Activated effector memory CD4-positive, alpha-beta T cell treated with Interleukin-2 at 50 U/mL for 16 hours (primary cell): Measurements from ENCODE around the gene AKAP6.

ENCODE experiments used
- DNase-seq: peaks from one replicate; pipeline ENCODE4 v3.0.0-alpha.2; 2020

The AKAP6 gene

GRCh38 chr14:32408018-32408417, 78.9 kb downstream of the AKAP6 start:
- no peak for DNase-seq

DNA sequence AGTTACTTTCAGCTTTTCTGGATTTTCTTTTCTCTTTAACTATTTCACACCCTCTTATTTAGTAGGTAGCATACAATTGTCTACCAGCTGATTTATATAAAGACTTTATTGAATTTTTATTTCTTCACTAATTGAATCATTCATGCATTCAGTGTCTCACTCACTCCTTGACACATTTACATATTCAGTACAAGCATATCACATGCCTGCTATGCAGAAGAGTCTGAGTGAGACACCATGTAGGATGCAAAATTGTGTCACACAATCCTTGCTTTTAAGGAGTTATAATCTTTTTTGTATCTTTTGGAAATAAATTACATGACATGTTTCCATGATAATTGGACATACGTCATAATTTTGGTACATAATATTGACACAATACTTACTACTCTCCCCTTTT, 83.0 kb downstream of the AKAP6 start:
- DNase-seq = no peak

GRCh38 chr14:32412532-32412931, 83.4 kb downstream of the AKAP6 start:
- DNase-seq = no peak

- DNase-seq = no peak
Measured at GRCh38 chr14:32413967-32414640, 85.0 kb downstream of the AKAP6 start.

DNA sequence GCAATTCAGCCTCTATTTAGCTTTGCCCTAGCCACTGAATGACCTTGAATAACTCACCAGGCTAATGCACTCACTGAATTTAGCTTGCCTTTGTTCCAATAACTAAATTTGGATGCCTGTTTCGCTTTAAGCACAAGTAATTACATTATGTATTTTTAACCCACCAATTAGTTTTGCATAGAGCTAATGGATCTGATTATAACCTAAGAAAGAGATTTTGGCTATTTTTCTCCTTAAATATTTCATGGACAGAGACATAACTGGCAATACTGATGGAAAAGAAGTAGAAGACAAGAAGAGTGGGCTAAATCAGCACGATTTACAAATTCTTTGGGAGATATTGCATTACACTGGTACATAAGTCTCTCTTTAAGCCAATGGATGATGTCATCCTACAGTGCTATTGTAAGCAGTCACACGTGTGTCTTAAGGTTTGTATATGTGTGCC, 85.7 kb downstream of the AKAP6 start:
- DNase-seq = no peak

DNA sequence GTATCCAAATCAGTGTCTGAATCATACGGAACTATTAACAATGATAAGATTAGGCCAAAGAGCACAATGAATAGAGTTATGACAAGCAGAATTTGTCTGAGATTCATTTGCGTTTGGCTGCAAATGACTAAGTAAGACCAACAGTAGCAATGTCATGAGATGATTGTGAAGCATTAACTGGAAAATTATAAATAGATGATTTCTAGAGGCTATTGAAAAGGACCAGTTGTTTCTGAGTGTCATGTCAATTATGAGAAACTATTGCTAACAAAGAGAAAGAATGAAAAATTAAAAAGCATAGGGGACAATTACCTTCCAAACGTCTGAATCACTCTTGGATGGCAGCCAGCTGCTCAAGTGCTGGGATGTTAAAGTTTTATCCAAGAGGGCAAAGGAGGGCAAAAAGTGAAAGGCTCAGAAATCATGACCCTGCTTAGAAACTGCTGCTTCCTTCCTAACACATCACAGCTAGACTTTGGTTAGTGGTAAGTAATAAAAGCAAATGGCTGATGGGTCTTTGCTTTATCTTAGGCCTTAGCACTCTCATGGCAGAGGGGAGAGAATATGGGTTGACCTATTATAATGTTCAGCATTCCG, 89.0 kb downstream of the AKAP6 start:
- no peak for DNase-seq

GRCh38 chr14:32419429-32419828, 90.3 kb downstream of the AKAP6 start:
- no peak for DNase-seq

DNA sequence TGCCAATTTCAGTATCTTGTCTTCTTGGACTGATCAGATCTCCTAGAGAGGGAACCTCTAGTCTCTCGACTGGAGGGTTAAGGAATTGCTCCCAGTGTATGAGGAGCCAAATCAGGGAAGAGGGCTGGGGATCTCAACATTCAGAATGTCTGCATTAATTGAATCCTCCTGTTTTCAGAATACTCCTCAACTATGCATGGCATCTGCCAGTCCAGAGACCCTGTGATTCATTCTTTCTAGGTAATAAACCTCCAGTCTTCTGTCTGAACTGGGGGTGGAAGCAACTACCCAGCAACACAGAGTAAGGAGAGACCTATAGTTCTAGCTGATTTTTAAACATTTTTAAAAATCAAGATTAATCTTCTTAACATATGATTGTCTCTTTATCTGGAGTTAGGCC, 92.7 kb downstream of the AKAP6 start:
- no peak for DNase-seq

DNA sequence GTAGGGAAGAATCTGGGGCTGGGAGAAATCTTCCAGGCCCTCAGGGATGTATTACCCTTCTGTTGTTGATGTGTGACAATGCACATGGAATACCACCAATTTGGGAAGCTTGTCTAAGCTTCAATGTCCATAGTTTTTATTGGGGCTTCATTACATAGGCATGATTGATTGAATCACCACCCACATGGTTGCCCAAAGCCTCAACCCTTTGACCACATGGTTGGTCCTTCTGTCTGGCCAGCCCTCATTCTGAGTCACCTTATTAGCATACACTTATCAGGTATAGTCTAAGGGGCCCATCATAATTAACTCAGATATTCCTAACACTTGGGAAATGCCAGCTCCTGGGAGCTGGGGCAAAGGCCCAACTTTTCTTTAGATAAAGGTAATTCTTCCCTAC, 93.3 kb downstream of the AKAP6 start:
- no peak for DNase-seq

DNA sequence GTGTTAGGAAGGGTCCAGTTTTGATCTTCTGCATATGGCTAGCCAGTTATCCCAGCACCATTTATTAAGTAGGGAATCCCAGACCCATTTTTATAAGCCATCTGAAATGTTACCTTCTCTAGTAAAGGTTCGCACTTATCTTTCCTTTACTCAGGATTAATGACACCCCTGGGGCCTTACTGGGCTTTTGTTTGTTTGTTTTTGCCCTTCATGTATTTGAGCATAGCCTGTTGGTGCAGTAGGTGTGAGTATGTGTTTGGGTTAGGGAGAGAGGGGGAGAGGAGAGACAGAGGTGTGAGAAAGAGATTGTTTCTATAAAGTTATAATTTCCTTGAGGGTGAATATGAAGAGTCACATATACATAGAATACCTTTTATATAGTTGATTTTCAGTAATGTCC, 96.9 kb downstream of the AKAP6 start:
- no peak for DNase-seq

GRCh38 chr14:32426586-32427388, 97.7 kb downstream of the AKAP6 start:
- DNase-seq = no peak

- DNase-seq = no peak
Measured at GRCh38 chr14:32427726-32428528, 98.8 kb downstream of the AKAP6 start.

DNA sequence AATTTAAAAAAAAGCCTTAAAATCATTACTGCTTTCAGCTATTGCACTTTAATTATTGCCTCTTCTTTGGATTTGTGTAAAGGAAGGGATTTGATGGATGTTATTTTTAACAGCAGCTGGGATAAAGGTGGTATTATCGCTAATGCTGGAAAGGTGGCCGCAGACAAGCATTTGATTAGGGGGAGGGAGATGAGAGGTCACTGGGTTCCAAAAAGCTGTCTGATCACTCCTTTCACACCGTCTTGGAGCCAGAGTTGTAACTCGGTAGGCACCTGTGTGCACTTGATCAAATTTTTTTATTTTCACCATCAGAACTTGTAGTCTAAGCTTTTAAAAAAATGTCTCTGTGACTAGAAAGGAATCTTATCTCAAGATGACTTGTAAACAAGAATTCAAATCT, 99.8 kb downstream of the AKAP6 start:
- DNase-seq = no peak

GRCh38 chr14:32430326-32430725, 101.2 kb downstream of the AKAP6 start:
- DNase-seq = no peak

DNA sequence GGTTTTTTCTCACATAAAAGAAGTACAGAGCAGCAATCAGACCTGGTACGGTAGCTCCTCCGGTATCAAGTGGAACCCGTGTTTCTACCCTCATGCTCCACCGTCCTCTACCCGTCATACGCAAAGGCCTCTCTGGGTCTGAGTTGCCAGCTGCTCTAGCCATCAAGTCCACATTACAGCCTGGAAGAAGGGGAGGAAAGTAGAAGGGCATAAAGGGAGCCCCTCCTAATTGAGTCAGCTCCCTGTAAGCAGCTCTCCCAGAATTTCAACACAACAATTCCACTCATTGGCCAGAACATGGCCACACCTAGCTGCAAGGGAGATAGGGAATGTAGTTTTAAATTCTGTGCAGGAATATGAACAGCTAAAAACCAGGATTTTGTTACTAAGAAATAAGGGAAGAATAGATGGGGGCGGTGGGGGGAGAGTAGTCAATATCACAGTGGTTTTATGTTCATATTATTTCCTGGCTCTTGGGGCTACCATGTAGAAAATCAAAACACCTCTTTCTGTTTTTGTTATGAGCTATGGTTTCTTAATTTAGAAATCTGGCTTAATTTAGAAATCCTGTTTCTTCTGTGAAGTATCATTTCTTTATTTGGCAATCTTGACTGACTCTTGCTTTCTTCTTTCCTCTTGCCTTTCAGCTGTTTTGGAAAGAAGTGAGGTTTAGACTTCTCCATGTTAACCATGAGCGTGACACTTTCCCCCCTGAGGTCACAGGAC, 103.9 kb downstream of the AKAP6 start:
- no peak for DNase-seq

- DNase-seq = no peak
Measured at GRCh38 chr14:32434180-32434579, 105.1 kb downstream of the AKAP6 start.

GRCh38 chr14:32434880-32435279, 105.8 kb downstream of the AKAP6 start:
- DNase-seq = no peak

- DNase-seq = no peak
Measured at GRCh38 chr14:32435411-32435810, 106.3 kb downstream of the AKAP6 start.

GRCh38 chr14:32436993-32437392, 107.9 kb downstream of the AKAP6 start:
- DNase-seq = no peak

DNA sequence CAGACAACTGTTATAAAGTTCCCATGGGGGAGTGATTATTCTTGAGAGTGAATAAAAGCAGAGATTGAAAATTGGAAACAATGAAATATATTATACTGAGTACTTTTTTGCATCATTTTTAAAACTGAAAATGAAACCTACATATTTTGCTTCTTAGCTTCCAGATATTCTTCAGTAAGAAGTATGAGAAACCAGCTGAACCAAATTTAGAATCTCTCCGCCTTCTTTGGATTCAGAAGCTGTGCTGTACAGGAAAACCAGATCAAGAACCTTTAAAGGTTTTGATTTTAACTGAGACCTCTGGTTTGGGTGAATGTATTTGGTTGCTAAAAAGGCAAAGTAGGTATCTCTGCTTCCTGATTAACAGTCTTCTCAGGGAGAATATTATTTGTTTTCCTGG, 109.4 kb downstream of the AKAP6 start:
- no peak for DNase-seq

- no peak for DNase-seq
Measured at GRCh38 chr14:32443890-32444661, 115.0 kb downstream of the AKAP6 start.

DNA sequence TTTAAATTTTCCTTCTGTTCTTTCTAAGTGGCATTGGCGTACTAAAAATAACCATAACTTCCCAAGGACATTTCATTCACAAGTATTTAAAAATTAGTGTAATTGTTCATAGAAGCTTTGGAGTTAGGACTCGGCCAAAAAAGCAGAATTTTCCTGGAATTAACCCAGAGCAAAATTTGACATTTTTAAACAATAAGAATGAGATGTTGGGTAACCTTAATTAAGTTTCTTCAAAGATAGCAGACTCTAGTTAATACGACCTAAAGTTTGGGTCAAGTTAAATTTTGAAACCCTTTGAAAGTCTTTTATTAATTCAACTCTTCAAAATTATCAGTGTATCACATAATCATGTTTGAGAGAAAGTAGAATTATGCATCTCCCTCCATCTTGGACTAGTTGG, 118.3 kb downstream of the AKAP6 start:
- DNase-seq = no peak
